Measurements from ENCODE around the gene CTNNBL1.

CTNNBL1 gene

GRCh38 chr20:37770908-37771307 lies 77.1 kb downstream of the CTNNBL1 start:
- H3K27ac ChIP-seq, result no peak overlapping the region
- TF ChIP-seq CTCF (IDR thresholded peaks at IDR 0.05), result no peak
- TF ChIP-seq ZFX (IDR thresholded peaks at IDR 0.05; ENCODE audit: borderline replicate concordance), result no peak

- TF ChIP-seq CTCF (IDR thresholded peaks at IDR 0.05), result no peak
- TF ChIP-seq ZFX (IDR thresholded peaks at IDR 0.05; ENCODE audit: borderline replicate concordance), result no peak
- no peak overlapping the region for H3K27ac ChIP-seq
Observed at GRCh38 chr20:37773291-37773826, 79.5 kb downstream of the CTNNBL1 start.

GRCh38 chr20:37774156-37774555 lies 80.3 kb downstream of the CTNNBL1 start:
- TF ChIP-seq CTCF (IDR thresholded peaks at IDR 0.05) (no peak), ZFX (IDR thresholded peaks at IDR 0.05; ENCODE audit: borderline replicate concordance) (no peak)
- no peak overlapping the region for H3K27ac ChIP-seq

- H3K27ac ChIP-seq, result no peak overlapping the region
- no peak for TF ChIP-seq CTCF (IDR thresholded peaks at IDR 0.05)
- TF ChIP-seq ZFX (IDR thresholded peaks at IDR 0.05; ENCODE audit: borderline replicate concordance), result no peak
Observed at GRCh38 chr20:37775200-37775599, 81.4 kb downstream of the CTNNBL1 start.

GRCh38 chr20:37776049-37776448 lies 82.2 kb downstream of the CTNNBL1 start:
- no peak for TF ChIP-seq CTCF (IDR thresholded peaks at IDR 0.05)
- TF ChIP-seq ZFX (IDR thresholded peaks at IDR 0.05; ENCODE audit: borderline replicate concordance), result no peak

DNA sequence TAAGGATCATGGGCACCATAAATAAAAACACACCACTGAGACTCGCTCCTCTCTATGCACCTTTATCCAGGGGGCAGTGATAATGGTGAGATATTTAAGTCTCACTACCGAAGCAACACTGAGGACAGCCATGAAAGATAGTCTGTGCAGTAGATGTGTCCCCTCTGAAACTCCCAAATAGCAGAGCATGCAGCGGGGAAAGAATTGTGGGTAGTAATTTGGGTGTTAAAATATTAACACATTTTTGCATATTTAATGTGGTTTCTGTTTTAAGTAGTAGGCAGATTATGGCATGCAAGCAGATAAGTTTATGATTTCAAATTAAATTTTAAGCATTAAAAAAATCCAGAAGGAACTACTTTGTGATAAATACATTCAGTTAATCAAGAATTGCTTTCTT lies 82.7 kb downstream of the CTNNBL1 start:
- TF ChIP-seq ZFX (IDR thresholded peaks at IDR 0.05; ENCODE audit: borderline replicate concordance), result no peak
- no peak for TF ChIP-seq CTCF (IDR thresholded peaks at IDR 0.05)
- no peak overlapping the region for H3K27ac ChIP-seq

More at GRCh38 chr20:37776049-37776448, 82.2 kb downstream of the CTNNBL1 start:
- no peak overlapping the region for H3K27ac ChIP-seq

DNA sequence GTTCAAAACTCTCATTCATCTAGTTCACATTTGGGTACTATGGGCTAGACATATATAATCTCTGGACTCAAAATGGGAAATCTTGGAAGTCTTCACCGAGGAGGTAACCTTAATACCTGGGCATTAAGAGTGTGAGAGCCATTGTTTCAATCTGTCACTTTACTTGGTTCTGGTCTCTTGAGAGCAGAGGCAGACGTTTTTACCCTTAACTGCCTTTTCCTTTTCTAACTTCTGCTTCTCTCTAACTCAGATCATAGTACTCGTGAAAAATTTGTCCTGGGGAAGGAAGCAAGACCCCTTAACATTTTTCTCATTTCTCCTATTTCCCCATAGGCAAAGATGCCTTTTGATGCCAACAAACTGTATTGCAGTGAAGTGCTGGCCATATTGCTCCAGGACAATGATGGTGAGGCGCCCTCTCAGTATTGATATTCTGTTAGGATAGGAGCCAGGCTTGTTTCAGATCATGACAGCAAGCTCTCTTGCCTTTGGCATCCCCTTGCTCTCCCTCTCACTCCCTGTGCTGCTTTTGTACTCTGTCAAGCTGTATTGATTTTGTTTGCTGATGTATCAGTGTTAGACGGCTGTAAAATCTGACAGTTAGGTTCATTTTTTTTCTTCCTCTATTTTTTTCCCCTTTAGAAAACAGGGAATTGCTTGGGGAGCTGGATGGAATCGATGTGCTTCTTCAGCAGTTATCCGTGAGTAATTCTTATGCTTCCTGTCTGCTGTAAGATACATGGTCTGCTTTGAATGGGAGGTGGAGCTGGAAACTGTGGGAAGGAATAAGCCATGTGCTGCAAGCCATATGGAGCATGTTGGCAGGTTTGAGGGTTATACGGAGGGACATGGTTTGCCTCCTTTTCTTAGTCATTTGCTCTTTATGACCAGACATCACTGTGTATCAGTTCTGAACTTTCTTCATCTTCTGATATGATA lies 83.5 kb downstream of the CTNNBL1 start:
- H3K27ac ChIP-seq, result no peak overlapping the region
- TF ChIP-seq CTCF (IDR thresholded peaks at IDR 0.05) (no peak), ZFX (IDR thresholded peaks at IDR 0.05; ENCODE audit: borderline replicate concordance) (no peak)
